ENCODE results near the gene NENF. TPM values are rescaled to one million over a fixed set of nuclear protein-coding genes. Genes with fewer than 3 reads are reported as not detected.

NENF gene
- total and polyA plus RNA-seq, 10 of the 15 experiments (the other 5 are each of a cell fraction or from before 2014, with no cell fraction given): 5.1 to 83.4 (median 42.7) TPM

DNA sequence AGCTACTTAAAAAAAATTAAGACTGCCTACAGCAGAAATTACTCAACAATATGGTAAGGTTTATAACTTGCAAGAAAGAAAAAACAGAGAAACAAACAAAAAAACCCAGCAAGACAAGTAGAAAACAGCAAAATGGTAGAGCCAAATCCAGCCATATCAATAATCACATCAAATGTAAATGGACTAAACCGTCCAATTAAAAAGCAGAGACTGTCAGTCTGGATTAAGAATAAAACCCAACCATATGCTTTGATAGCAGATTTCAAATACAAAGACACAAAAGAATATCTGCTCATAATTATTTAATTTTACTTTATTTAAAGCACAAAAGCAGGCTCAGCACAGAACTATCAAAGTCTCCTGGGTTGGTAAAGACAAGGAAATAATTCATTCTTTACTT lies 35.5 kb upstream of the NENF start:
- H3K4me2 ChIP-seq (ENCODE audit: control insufficient read depth, insufficient read depth): no peak overlapping the region
- no peaks in the 10 kb centered on the region for H3K27me3 ChIP-seq (replicated peaks in 1 of 2; ENCODE audit: control insufficient read depth in 2 of 2, insufficient read depth in 2 of 2, low read length in 1 of 2)
- no peak for ATAC-seq
- CTCF ChIA-PET: interaction anchor here (0.5 to 0.9 kb wide), 2 partner anchors 10 to 59 kb away, joined by 3 to 4 read pairs; no protein-coding TSS in a partner anchor
- 100% methylated on average over 1 of the region's 1 CpG for WGBS (ENCODE audit: insufficient coverage, insufficient replicate concordance, low lambda C conversion rate, missing lambda C conversion rate)
- H3K79me2 ChIP-seq (ENCODE audit: control insufficient read depth, insufficient read depth, low read length): no peaks in the 10 kb centered on the region
- H3K9ac ChIP-seq (ENCODE audit: control insufficient read depth, insufficient read depth, low read length): no peak overlapping the region
- peaks cover 9% of the 10 kb centered on the region for H3K9me3 ChIP-seq (replicated peaks; ENCODE audit: control insufficient read depth, insufficient read depth, low read length)
- BruUV-seq (replicated peaks): no TSS peak
- H3K4me1 ChIP-seq (ENCODE audit: control insufficient read depth, insufficient read depth, low read length): no peaks in the 10 kb centered on the region
- in situ Hi-C loops (cut with MboI): no loop called here
- SMC1A ChIA-PET (ENCODE audit: uncharacterized antibody, unreplicated experiment): interaction anchor here (1.4 kb wide), 1 partner anchor 13 kb away, joined by 5 read pairs; no protein-coding TSS in a partner anchor
- peaks cover 0 to 2% of the 10 kb centered on the region in 2 experiments; a peak in 1 of 4 replicates for H3K36me3 ChIP-seq (ENCODE audit: control insufficient read depth in 2 of 2, insufficient read depth in 2 of 2, low read length in 1 of 2)
- RAD21 ChIA-PET (ENCODE audit: unreplicated experiment): no interaction called here
- no peak for DNase-seq (ENCODE audit: low read depth, low spot score)
- no peaks in the 10 kb centered on the region for H4K20me1 ChIP-seq (ENCODE audit: control insufficient read depth, insufficient read depth)
- POLR2A ChIA-PET: no interaction called here
- intact Hi-C loops (cut with micrococcal nuclease; ENCODE audit: unreplicated experiment): no loop called here
- H3K4me3 ChIP-seq: no peak overlapping the region
- FAIRE-seq: no peak
- H3K27ac ChIP-seq (ENCODE audit: control insufficient read depth, insufficient read depth): no peak overlapping the region
- H2AFZ ChIP-seq (ENCODE audit: control insufficient read depth, low read depth, low read length): no peak overlapping the region
- no peak for TF ChIP-seq TARDBP (IDR thresholded peaks at IDR 0.05; ENCODE audit: borderline replicate concordance)
- no peak for TF ChIP-seq SMC3 (IDR thresholded peaks at IDR 0.05; ENCODE audit: borderline replicate concordance, low read length)
- no peak for TF ChIP-seq IKZF2 (IDR thresholded peaks at IDR 0.05)
- TF ChIP-seq CEBPZ (IDR thresholded peaks at IDR 0.05; ENCODE audit: low read depth, low read length): no peak
- no peak for TF ChIP-seq ZNF207 (IDR thresholded peaks at IDR 0.05; ENCODE audit: borderline replicate concordance)
- TF ChIP-seq ATF7 (IDR thresholded peaks at IDR 0.05; ENCODE audit: low read depth): no peak
- TF ChIP-seq SREBF1 (IDR thresholded peaks at IDR 0.05; ENCODE audit: low read length): no peak
- no peak for TF ChIP-seq LARP7 (IDR thresholded peaks at IDR 0.05)
- no peak for TF ChIP-seq RBBP5 (conservative IDR thresholded peaks at IDR 0.05)
- TF ChIP-seq, protein P1, sequence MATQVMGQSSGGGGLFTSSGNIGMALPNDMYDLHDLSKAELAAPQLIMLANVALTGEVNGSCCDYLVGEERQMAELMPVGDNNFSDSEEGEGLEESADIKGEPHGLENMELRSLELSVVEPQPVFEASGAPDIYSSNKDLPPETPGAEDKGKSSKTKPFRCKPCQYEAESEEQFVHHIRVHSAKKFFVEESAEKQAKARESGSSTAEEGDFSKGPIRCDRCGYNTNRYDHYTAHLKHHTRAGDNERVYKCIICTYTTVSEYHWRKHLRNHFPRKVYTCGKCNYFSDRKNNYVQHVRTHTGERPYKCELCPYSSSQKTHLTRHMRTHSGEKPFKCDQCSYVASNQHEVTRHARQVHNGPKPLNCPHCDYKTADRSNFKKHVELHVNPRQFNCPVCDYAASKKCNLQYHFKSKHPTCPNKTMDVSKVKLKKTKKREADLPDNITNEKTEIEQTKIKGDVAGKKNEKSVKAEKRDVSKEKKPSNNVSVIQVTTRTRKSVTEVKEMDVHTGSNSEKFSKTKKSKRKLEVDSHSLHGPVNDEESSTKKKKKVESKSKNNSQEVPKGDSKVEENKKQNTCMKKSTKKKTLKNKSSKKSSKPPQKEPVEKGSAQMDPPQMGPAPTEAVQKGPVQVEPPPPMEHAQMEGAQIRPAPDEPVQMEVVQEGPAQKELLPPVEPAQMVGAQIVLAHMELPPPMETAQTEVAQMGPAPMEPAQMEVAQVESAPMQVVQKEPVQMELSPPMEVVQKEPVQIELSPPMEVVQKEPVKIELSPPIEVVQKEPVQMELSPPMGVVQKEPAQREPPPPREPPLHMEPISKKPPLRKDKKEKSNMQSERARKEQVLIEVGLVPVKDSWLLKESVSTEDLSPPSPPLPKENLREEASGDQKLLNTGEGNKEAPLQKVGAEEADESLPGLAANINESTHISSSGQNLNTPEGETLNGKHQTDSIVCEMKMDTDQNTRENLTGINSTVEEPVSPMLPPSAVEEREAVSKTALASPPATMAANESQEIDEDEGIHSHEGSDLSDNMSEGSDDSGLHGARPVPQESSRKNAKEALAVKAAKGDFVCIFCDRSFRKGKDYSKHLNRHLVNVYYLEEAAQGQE (IDR thresholded peaks at IDR 0.05; ENCODE audit: low read depth, low read length): no peak

Measured in GM12878 (cell line).